ENCODE data around the gene YEATS2.
"Not testable (repeated sequence)": the region's sequence is repeated elsewhere in the genome, so short reads cannot be mapped to it uniquely, and the experiment has no call there.

Gene YEATS2

DNA sequence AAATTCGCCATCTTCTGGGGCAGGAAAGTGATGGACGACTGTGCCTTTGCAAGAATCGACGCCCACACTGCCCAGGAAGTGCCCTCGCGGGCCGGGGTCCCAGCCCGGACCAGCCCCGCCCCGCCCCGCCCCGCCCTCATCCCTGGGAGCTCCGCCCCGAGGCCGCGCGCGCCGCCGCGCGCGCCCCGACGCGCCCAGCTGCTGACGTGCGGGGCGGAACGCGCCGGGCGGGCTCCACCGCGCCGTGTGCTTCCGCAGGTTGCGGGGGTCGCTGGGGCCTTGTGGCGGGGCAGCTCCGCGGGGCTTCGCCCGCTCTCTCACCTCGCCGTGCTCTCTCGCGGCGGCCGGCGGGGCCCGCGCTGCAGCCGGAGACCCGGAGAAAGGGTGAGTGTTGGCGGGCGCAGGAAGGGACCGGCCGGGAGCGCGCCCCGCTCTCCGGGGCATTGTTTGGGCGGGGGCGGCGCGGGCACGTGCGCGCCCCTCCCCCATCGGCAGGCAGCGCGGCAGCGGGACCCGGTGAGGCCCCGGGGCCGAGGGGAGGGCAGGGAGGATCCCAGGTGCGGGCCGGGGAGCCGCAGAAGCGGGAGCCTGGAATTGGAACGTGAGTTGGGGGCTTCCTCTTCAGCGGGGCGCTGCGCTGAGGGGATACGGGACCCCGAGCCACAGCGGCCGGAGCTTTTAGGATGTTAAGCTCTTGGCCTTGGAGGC lies at the start of gene YEATS2:
Gene YEATS2 (plus strand): TSS at position 188 of the 708 bp plus-strand sequence. CDS start 17,366 bp downstream, outside the sequence.
- peak; percentile 64 for DNase-seq (ENCODE audit: low spot score)

DNA sequence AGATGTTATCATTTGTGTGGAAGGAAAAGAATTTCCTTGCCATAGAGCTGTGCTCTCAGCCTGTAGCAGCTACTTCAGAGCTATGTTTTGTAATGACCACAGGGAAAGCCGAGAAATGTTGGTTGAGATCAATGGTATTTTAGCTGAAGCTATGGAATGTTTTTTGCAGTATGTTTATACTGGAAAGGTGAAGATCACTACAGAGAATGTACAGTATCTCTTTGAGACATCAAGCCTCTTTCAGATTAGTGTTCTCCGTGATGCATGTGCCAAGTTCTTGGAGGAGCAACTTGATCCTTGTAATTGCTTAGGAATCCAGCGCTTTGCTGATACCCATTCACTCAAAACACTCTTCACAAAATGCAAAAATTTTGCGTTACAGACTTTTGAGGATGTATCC lies 47.0 kb upstream of the YEATS2 start:
- no peak for DNase-seq (ENCODE audit: low spot score)

DNA sequence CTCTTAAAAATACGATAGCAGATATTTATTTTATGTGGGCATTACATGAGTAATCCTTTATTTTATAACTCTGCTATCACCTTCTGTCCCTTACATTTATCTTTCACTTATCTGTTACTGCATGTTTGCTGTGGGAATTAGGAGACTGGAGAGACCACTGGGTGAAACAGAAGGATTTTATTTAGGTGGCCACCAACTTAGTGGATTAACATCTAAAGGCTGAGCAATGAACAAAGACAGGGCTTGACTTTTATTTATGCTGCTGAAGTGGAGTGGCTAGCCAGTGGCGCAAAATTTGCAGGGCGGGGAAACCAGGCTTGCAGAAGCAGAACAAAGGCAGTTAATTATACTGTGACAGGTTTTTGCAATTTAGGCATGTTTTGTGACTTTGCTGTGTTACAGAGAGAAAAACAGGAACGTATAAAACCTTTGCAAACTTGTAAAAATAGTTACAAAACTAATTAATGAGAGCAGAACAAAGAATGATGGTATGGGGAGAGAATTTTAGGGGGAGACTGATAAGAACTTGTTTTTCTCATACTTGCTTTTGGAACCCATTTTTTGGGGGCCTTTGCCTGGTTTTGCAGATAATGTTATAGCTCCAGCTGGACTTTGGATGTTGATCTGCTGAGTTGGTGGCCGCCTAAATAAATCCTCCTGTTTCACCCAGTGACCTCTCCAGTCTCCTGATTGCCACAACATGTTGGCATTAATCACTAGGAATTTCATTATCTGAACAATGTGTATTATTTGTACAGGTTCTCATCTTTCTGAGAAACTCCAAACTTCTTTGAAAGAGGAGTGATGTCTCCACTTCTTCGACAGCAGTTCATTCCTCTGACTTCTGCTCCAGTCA lies 44.2 kb upstream of the YEATS2 start:
- no peak for DNase-seq (ENCODE audit: low spot score)

DNA sequence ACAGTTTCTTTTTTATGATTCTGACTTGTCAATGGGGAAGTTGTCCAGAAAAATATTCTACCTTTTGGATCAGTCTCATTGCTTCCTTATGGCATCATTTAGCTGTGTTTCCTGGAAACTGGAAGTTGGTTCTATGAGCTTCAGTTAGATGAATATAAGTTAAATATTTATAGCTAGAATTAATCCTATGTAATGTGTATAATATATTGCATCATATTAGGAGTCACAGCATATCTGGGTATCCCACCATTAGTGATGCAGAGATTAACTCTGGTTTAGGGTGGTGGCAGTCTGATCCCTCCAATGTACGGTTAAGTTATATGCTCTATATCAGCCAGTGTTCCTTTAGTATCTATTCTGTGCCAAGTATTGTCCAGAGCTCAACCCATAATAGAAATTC lies 42.9 kb upstream of the YEATS2 start:
- DNase-seq (ENCODE audit: low spot score) = no peak

DNA sequence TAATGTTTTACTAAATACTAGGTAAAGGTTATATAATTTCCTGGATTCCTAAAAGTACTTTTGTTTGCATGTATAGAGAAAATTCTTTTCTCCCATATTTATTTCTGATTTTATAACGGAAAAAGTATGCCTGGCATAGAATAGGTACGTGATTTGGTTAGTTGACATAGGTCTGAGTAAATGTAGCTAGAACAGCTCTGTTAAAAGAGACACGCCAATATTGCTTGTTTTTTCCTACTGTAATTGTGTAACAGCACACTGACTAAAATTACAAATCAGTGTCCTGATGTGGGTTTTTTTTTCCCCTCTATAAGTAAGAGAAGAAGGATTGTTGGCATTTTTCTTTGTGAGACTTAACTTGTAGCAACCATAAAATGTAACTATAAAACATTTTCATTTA lies 35.5 kb upstream of the YEATS2 start:
- DNase-seq (ENCODE audit: low spot score) = no peak

DNA sequence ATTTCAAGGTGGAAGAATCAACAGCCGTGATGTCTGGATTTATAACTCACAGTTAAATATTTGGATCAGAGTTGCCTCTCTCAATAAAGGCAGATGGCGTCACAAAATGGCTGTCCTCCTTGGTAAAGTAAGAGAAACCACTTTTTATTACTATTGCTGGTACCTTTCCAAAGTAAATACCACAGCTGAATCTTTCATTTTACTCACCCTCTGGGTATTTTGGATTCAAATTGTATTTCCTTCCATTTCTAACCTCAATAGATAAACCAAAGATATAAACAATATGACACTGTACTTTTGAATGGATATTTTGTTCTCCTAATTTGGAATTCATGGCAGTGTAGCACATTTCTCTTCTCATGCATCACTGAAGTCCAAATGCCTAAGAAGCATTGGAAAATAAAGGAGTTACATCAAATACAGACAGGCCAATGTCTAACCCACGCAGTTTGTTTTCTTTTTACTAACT lies 32.6 kb upstream of the YEATS2 start:
- no peak for DNase-seq (ENCODE audit: low spot score)

DNA sequence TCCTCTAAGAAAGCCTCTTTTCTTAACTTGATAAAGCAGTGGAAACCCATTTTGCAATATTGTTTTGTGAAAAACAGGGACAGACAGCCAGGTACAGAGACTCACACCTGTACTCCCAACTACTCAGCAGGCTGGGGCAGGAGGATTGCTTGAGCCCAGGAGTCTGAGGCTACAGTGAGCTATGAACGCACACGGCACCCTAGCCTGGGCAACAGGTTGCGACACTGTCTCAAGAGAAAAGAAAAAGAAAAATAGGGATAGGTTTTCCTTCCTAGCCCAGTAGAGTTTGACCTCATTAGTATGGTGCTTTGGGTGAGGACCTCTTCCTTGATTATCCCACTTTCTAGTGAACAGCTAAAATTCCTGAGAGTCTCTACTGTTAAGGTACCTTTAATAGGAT lies 17.5 kb upstream of the YEATS2 start:
- DNase-seq (ENCODE audit: low spot score) = no peak

DNA sequence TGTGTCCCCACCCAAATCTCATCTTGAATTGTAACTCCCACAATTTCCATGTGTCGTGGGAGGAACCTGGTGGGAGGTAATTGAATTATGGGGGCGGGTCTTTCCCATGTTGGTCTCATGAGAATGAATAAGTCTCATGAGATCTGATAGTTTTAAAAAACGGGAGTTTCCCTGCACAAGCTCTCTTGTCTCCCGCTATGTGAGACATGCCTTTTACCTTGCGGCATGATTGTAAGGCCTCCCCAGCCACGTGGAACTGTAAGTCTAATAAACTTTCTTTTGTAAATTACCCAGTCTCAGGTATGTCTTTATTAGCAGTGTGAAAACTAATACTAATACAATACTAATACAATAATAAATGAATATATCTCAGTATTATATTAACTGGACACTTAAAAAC lies 9.9 kb upstream of the YEATS2 start:
- DNase-seq (ENCODE audit: low spot score) = no peak

DNA sequence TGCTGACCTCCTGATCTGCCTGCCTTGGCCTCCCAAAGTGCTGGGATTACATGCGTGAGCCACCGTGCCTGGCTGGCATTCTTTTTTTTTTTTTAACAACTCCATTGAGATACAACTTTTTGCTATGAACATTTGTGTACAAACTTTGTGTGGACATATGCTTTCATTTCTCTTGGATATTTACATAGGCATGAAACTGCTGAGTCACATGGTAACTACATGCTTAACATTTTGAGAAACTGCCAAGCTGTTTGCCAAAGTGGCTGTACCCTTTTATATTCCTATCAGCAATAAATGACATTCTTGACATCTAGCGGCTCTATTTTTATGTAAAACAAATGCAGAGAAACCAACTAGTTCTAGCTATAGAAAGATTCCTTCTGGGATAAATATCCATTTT lies 8.7 kb upstream of the YEATS2 start:
- no peak for DNase-seq (ENCODE audit: low spot score)

DNA sequence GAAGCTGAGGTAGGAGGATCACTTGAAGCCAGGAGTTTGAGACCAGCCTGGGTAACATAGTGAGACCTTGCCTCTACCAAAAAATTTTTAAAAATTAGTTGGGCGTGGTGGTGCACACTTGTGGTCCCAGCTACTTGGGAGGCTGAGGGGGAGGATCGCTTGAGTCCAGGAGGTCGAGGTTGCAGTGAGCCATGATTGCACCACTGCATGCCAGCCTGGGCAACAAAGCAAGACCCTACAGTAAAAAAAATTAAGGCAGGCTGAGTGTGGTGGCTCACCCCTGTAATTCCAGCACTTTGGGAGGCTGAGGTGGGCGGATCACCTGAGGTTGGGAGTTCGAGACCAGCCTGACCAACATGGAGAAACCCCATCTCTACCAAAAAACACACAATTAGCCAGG lies 8.0 kb upstream of the YEATS2 start:
- not testable (repeated sequence) for DNase-seq (ENCODE audit: low spot score)

DNA sequence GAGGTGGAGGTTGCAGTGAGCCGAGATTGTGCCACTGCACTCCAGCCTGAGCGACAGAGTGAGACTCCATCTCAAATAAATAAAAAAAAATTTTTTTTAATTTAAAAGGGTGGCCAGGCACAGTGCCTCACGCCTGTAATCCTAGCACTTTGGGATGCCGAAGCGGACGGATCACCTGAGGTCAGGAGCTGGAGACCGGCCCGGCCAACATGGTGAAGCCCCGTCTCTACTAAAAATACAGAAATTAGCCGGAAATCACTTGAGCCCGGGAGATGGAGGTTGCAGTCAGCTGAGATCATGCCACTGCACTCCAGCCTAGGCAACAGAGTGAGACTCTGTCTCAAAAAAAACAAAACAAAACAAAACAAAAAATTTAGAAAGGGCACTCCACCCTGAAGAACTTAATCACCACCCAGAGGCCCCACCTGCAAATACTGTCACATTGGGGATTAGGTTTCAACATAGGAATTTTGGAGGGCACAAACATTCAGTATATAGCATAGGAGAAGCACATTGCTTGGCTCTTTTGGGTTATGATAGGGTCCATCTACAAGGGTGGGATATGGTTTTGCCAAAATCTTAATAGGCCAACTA lies 7.1 kb upstream of the YEATS2 start:
- no peak for DNase-seq (ENCODE audit: low spot score)

DNA sequence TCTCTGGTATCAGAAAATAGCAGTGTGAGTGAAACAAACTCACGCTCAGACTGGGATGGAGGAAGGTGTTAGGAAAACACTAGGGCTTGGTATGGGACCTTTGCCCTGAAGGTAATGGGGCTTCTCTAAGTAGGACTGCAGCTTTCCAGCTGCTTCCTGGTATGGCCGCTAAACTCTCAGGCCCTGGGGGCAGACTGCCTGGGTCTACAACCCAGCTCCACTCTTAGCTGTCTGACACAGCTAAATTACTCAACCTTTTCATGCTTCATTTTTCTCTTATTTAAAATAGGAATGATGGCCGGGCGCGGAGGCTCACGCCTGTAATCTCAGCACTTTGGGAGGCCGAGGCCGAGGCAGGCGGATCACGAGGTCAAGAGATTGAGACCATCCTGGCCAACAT lies 5.2 kb upstream of the YEATS2 start:
- DNase-seq (ENCODE audit: low spot score) = no peak

DNA sequence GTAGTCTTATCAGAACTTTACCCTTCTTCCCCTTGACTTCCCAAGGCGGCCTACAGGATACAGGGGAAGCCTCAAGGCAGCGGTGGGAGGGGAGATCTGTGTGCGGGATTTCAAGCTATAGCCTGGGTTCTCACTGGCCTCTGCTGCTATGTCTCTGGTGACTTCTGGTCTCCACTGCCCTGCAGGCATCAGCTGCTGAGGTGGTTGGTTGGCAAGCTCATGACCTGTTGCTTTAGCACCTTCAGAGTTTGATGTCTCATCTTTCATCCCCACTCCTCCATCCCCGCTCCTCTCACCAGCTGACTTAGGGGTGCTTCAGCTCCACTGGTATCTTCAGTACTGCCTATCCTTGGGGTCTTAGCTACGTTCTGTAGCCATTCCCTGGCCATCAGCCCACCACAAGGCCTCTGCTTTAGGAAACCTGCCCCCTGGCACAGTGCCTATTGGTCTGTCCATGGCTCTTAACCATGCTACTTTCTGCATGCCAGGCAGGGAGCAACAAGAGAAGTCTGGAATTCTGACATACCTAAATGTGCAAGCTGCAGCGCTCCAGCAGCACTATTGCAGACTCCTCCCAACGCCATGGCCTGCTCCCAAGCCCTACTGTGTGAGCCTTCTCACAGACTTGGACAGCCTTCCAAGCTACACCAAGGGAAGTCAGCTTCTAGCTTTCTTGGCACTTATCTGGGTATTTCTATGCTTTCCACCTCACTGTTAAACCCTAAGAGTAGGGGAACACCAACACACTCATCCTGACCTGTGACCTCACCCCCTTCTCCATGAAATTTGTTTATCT lies 1.8 kb upstream of the YEATS2 start:
- DNase-seq (ENCODE audit: low spot score) = no peak

DNA sequence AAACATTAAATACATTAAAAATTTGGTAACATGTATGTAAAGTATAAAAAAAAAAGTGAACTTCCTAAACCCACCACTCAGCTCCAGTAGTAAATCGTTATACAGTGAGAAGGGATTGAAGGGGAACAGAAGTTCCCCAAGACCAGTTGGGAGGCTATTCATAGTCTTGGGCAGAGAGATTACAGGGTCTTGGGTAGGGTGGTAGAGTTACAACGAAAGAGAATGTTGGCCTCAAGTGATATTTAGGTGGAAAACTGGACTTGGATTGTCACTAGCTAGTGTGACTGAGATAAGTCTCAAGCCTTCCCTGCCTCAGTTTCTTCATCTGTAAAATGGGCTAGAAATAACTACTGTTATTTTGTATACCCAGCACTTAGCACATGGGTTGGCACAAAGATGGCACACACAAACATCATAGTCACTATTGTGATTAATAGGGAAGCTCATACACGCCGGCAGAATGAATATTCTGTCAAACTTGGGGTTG lies 431 bp upstream of the YEATS2 start:
- no peak for DNase-seq (ENCODE audit: low spot score)

DNA sequence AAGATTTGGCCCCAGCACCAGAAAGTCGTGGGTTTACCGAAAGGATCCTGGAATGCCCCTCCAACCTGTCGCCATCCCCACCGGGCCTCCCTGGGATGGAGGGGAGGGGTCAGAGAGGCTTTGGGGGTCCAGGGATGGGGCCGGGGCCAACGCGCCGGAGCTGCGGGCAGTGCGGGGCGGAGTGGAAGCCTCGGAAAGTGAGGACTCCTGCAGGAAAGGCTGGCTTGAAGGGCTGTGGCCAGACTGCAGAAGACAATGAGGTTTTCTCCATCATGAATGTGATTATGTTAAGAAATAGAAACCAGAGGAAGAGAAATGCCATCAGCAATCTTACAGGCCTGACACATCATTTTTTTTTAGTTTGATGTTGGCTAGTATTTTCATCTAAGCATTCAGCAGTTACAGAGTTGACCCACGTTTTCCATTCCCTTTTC lies 738 bp downstream of the YEATS2 start:
- peak; percentile 13 for DNase-seq (ENCODE audit: low spot score)

DNA sequence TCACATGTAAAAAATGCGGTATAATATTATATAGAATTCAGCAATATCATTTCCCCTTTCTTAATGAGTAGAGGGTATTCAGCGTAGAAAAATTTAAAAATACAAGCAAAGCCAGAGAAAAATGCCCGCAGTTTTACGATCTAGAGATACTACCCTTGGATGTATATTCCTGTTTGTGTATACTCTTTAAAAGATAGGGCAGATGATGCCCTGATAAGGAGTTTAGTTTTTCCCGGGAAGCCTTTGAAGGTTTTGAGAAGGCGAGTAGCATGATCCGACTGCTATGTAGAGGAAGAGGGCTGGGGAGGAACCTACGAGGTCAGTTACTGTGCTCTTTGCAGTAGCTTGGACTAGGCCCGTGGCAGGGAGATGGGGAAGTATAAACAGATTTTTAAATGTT lies 1.2 kb downstream of the YEATS2 start:
- no peak for DNase-seq (ENCODE audit: low spot score)

DNA sequence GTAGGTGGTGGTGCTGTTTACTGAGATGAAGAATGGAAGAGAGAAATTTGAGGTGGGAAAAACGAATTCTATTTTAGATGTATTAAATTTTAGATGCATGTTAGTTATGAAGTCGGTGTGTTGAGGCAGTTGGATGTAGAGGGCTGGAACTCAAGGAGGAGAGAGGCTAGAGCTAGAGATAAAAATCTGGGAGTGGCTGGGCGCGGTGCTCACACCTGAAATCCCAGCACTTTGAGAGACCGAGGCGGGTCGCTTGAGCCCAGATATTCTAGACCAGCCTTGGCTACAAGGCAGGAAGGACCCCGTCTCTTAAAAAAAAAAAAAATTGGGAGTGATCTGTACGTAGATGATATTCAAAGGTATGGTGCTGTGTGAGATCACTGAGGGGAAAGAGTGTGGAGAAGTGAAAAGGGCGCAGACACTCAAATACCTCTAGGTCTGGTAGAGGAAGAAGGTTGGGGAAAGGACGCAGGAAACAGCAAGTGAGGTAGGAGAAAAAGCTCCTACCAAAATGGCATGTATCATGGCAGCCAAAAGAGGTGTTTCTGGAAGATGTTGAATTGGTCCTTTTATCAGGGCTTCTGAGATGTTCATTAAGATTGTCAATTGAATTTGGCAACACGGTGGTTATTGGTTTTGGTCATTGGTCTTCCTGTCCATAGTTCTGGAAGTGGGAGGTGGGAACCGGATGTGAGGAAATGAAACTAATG lies 1.8 kb downstream of the YEATS2 start:
- no peak for DNase-seq (ENCODE audit: low spot score)

DNA sequence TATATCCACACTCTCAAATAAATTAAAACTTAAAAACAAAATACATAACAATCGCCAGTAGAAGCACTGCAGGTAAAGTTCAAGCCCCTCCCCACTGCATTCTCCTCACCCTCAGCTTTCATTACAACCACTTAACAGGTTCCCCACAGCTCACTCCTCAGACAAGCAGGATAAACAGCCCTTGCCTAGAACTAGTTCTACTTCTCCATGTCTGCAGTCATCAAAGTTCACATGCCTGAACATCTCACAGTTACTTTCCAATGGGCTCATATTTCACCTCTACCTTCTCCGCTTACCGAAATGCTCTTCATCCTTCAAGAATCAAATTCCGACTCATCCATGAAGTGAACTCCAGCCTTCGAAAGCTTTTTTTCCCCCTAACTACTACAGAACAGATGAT lies 4.1 kb downstream of the YEATS2 start:
- DNase-seq (ENCODE audit: low spot score) = no peak

DNA sequence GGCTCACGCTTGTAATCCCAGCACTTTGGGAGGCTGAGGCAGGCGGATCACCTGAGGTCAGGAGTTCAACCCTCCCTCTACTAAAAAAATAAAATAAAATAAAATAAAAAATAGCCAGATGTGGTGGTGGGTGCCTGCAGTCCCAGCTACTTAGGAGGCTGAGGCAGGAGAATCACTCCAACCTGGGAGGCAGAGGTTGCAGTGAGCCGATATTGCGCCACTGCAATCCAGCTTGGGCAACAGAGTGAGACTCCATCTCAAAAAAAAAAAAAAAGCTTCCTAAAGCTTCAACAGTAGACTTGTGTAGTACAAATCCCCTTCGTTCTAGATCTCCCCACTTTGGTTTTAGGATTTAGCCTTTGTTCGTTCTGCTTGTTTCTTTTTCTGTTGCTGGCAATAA lies 6.3 kb downstream of the YEATS2 start:
- not testable (repeated sequence) for DNase-seq (ENCODE audit: low spot score)

DNA sequence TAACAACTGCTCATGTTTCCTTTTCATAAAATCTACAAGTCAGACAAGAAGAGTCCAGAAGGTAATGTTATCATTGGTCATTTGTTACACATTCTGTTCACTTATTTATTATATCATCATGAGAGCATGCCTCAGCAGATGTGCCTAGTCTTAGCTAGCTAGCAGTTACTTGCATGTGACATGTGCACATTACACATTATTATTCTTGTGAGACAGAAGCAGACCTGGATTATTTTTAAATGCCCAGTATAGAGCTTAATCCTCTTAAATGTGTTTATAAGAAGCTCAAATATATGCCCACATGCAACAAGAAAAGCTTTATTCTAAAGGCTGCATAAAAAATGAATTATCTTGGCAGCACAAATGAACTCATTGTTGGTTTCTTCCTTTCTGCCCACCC lies 12.6 kb downstream of the YEATS2 start:
- no peak for DNase-seq (ENCODE audit: low spot score)

DNA sequence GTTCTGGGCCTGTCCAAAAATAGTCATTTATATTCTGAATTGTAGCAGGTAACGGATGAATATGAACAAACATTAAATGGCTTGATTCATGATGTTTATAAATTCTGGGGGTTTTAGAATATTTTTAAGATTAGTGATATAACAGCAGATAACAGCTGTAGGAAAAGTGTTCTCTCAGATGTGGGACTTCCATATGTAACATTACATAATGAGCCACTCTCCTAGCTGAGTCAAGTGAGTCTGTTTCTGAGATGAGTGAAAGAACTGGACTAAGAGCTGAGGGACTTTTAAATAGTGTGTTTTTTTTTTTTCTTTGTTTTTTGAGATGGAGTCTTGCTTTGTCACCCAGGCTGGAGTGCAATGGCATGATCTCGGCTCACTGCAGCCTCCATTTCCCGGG lies 13.9 kb downstream of the YEATS2 start:
- no peak for DNase-seq (ENCODE audit: low spot score)
